NAMALWA (cell line): ENCODE data around the gene TC2N.
"Not testable (repeated sequence)": the region's sequence is repeated elsewhere in the genome, so short reads cannot be mapped to it uniquely, and the experiment has no call there.

Experiments
- DNase-seq: peaks from one replicate; pipeline ENCODE4 v3.0.0-alpha.2; 2015; ENCODE audit warnings: low spot score

TC2N gene

DNA sequence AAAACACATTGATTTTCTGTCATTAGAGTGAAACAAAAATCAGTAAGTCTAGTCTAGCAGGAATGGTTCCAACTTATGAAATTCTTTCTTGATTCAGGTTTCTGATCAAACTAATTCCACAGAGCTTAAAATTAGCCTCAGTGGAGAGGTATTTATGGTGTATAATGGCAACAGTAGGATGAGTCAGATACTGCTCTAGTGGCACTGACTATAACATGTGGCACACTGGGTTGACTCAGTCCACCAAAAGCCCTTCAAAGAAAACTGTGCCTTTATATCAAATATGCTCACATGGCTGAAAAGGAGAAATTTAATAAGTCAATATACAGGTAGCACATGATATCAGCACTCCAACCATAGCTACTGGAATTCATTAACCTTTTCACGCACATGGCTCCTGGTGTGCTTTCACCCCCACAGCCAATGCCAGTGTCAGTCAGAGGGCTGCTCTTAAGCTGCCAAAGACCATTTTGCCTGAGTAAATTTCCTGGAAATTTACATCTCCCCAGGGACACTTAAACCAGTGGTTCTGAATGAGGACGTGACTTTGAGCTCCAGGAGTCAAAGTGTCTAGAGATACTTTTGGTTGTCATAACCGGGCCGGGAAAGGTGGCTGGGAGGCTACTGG is 113.7 kb downstream of the TC2N start:
- DNase-seq, result no peak

DNA sequence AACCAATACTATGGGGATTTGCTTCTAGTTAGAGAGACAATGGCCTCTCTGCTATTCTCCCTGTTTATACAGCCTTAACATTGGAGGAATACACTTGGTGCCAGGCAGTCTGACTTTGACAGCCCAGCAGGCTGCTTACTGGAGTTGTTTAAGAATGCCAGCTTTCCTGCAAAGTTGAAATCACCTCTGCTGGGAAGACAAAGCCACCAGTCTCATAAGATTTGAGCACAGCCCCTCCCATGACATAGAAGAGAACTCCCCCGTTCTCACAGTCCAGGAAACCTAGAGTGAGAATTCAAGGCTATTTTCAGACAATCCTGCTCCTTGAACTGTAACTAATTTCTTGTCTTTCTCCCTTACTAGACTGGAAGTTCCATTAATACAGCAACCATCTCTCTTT is 114.4 kb downstream of the TC2N start:
- DNase-seq, result no peak

DNA sequence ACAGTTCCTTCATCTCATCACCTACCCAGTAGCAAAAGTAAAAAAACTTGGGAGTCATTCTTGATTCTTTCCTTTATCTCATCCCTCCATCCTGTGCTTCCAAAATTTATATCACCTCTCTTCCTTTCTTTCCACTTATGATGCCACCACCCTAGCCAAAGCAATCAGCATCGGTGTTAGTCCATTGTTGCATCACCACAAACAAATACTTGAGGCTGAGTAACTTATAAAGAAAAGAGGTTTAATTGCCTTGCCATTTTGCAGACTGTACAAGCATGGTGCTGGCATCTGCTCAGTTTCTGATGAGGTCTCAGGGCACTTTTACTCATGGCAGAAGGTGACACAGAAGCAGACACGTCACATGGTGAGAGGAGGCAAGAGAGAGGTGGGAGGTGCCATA is 115.6 kb downstream of the TC2N start:
- DNase-seq, result no peak

DNA sequence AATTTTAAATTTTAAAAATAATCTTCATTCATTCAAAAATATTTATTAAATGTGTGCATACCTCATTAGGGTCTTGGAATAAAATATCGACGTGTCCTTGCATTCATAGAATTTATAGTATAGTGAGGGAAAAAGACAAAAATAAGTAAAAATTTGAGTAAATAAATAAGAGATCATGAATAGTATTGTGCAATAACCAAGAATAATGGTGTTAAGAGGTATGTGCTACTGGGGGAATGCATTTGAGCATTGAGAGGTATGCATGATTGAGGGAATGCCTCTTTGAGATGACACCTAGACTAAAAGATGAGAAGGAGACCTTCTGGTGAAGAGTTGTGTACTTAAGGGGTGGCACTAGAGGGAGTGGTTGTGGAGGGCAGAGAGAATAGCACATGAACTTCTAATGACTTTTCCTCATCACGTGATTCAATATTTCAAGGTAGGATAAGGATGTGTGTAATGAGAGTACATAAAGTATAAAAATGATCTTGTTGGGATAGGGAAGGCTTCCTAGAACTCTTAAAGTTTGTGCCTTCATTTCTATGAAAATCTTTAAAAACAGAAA is 116.6 kb downstream of the TC2N start:
- DNase-seq, result no peak

DNA sequence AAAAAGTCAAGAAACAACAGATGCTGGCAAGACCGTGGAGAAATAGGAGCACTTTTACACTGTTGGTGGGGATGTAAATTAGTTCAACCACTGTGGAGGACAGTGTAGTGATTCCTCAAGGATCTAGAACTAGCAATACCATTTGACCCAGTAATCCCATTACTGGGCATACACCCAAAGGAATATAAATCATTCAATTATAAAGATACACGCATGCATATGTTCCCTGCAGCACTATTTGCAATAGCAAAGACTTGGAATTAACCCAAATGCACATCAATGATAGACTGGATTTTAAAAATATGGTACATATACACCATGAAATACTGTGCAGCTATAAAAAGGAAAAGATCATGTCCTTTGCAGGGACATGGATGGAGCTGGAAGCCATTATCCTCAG is 117.5 kb downstream of the TC2N start:
- no peak for DNase-seq

DNA sequence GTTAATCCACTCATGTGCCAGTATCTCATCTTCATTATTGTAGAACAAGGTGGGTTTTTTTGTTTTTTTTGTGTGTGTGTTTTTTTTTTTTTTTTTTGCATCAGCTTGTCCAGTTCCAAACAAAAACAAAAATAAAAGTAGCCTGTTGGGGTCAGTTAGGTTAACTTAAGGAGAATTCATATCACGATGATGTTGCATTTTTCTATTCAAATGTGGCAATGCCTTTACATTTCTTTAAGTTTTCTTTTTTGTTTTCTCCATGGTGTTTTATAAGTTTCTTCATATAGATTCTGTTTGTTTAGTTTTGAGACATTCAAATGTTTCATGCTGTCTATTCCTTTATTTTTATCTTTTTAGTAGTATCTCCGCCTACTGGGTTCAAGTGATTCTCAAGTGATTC is 119.3 kb downstream of the TC2N start:
- no peak for DNase-seq

DNA sequence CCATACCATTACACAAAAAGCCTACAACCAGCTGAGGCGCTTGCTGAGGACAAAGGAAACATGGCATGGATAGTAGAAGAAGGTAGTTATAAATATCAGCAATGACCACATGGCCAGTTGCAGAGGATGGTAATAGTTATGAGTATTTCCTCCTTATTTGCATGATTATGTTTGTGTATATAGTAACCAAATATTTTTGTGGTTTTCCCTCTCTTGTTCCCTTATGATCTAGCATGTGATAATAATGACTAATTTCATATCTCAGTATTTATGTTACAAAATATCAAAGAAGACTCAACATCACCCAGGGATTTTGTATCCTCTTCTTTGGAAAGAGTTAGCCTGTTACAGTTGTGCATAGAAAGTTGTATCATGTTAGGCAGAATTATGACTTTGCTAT is 122.0 kb downstream of the TC2N start:
- DNase-seq, result peak; percentile 6

DNA sequence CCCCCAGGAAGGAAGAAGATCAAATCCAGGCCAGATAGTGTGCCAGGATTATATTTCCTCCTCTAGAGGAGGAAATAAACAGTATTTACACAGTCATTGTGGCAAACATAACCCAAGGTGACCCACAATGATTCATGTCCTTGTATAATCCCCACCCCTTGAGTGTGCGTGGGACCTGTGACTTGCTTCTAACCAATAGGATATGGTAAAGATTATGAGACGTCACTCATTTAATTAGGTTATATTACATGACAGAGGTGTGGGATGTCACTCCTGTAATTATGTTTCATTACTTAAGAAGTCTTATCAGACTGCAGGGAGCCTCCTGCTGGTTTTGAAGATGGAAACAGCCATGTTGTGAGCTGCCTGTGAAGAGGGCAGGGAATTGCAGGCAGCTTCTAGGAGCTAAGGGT is 123.3 kb downstream of the TC2N start:
- DNase-seq, result no peak

DNA sequence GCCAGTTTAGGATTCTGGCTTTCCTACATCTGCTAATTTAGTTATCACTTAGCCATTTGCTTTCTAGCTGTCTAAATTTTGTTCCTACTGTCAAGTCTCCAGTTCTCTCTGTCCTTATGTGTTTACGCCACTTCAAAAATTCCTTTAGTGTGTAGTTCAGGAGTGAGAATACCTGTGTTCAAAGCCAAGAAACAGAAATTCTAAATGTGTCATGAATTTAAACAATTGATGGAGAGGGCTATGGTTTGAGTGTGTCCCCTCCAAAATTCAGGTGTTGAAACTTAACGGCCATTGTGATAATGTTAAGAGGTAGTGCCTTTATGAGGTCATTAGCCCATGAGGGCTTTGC is 124.1 kb downstream of the TC2N start:
- DNase-seq, result no peak

DNA sequence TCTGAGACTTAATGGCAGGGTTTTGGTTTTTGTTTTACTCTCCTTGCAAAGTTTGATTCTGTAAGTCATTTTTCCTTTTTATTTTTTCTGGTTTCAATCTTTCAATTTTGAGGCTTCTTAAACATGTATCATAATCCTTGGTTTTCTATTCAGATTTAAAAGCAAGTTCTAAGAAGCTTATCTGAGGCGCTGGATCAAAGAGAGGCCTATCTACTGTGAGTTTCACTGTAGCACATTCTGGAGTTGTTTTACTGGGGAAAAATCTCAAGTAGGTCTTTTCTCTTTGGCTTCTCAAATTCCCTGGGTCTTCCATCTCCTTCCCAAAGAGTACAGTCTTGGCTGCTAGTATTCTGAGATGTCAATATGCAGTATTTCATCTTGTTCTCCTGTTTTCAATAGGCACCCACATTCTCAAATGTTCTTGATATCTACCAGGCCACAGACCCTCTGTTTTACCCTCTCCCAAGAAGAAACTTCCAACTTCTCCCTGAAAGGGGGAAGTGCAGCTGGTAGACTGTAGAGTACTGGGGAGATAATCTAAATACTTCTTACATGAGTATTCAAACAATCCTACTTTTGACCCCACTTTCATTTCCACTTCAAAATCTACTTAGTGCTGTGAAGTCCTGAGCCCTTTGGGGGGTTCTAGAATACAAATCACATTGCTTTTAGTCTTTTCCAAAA is 124.6 kb downstream of the TC2N start:
- no peak for DNase-seq

DNA sequence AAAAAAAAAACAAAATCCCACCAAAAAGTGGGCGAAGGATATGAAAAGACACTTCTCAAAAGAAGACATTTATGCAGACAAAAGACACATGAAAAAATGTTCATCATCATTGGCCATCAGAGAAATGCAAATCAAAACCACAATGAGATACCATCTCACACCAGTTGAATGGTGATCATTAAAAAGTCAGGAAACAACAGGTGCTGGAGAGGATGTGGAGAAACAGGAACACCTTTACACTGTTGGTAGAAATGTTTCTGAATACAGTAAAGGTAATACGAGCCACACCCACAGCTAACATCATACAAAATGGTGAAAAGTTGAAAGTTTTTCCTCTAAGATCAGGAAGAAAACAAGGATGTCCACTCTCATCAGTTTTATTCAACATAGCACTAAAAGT is 127.5 kb downstream of the TC2N start:
- not testable (repeated sequence) for DNase-seq

DNA sequence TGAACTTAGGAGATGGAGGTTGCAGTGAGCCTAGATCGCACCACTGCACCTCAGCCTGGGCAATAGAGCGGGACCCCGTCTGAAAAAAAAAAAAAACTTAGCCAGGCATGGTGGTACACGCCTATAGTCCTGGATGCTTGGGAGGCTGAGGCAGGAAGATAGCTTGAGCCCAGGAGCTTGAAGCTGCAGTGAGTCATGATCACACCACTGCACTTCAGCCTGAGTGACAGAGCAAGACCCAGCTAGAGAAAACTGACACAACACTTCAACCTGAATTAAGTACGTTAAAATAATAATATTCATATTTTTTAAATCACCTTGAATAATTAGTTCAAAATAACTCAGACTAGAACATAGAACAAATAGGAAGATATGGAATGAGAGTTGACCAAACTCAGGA is 129.7 kb downstream of the TC2N start:
- no peak for DNase-seq

DNA sequence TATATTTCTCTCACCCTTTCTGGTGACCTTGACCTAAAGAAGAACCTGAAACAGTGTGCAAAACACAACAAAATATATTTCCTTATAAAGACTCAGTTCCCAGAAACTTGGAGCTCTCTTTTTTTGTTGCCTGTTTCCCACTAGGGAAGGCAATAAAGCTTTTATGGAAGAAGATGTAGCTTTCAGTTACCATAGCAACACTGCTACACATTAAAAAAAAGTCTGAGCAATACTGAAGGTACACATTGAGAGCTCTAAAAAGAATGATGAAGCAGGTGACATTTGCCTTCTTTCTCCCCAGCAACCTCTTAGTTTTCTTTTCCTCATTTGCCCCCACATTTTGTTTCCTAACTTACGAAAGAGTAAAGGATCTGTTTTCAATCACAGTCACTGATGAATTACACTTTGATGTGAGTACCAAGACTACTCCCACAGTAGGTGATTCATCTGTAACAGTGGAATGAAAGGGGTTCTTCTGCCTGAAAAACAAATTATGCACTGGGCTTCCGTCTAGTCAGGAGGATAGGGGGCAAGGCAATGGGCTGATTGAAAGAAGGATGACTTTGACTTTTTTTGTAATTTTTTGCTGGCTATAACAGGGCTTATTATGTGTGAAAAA is 134.4 kb downstream of the TC2N start:
- DNase-seq, result no peak

DNA sequence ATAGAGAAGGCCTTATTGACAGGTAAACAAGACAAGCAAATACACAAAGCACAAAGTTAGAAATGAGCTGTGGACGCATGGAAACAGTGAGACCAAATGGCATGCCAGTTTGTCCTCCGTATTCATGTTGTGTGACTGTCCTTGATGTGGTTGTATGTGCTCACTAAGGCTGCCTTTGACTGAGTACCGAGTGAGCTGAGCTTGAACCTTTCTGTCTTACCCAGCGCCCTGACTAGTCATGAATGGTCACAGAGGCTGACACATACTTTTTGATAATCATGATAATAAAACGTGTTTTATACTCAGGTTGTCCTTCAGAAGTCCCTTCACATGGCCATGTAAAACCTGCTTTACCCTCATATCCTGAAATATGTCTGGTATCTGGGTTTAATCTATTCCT is 134.9 kb downstream of the TC2N start:
- no peak for DNase-seq

DNA sequence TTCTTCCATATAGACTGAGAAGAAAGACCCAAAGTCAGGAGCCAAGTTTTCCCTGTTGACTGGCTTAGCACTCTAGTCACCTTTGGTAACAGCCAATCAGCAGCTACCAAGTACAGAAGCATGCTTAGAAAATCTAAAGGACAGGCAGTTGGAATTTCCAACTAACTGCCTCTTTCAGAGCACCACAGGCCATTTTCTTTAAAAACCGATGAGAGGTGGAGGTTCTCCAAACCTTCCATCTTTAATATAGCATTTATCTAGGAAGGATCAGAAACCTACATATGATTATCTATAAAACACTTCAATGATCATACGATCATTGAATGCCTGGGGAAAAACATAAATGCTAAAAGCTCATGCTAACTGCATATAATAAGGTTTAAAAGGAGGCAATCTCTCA is 135.3 kb downstream of the TC2N start, which contains the start of gene CATSPERB:
Gene CATSPERB (minus strand): TSS at position 101 of the 400 bp plus-strand sequence. CDS start 2,607 bp downstream, outside the sequence.
- no peak for DNase-seq

DNA sequence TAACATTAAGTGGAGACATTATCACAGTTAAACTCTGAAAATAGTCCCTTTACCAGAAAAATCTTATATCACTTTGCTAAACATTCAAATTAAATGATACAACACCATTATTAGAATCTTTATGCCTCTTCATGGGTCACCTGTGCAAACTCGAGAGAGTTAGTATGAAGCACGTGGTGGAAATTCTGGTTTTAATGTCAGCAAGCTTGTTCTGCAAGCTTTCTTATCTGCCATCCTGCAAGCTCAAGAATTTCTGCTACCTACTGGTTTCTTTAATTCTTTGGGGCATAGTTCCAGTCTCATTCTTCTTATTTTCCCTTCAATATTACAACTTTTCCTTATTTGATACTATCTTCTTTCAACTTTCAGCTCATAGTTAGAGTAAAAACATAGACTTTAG is 136.3 kb downstream of the TC2N start:
- DNase-seq, result no peak

DNA sequence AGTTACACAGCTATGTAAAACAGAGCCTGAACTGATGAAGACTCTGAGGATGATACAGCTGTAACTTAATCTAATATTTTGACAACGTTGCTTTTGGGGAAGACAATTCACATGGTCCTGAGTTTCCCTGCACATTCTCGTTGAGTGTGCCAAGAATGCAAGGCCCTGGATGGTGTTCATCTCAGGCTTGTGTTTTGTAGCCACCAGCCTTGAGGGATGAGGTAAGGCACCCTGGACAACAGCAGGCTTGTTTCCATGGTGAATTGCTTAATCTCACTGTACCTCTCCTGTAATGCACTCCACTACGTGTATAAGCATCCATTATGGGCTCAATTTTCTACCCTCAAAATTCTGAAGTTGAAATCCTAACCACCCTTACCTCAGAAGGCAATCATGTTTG is 137.6 kb downstream of the TC2N start:
- DNase-seq, result no peak
